ENCODE data around the gene TNFAIP2. TPM values are rescaled to one million over a fixed set of nuclear protein-coding genes. Genes with fewer than 3 reads are reported as not detected.
A peak's percentile ranks its signal among the peaks of the same experiment; 100 is the strongest.

TNFAIP2 gene
- total and polyA plus RNA-seq, 2 donors (not counting 3 experiments of a cell fraction or from before 2014, with no cell fraction given) = 31.6 to 42.7 TPM

- Histone ChIP-seq H4K20me1 (replicated peaks; ENCODE audit: control insufficient read depth, extremely low read depth, insufficient read depth, low read length) (no peaks in the 10 kb centered on the region), H3K27me3 (ENCODE audit: control insufficient read depth in 2 of 2, insufficient read depth in 2 of 2, low read length in 2 of 2) (no peaks in the 10 kb centered on the region), H3K4me1 (ENCODE audit: control insufficient read depth, extremely low read depth, insufficient read depth, low read length) (peaks cover 12% of the 10 kb centered on the region), H3K9ac (replicated peaks; ENCODE audit: extremely low read depth, insufficient read depth, low read length) (no peak overlapping the region), H2AFZ (ENCODE audit: low read depth, low read length) (no peak overlapping the region), H3K36me3 (ENCODE audit: control insufficient read depth in 2 of 2, extremely low read depth in 1 of 2, insufficient read depth in 2 of 2, low read length in 2 of 2) (peaks cover 0 to 28% of the 10 kb centered on the region in 2 experiments), H3K4me3 (replicated peaks in 1 of 3; ENCODE audit: insufficient read depth in 1 of 3, low read depth in 1 of 3, low read length in 3 of 3) (no peak overlapping the region), H3K9me1 (replicated peaks; ENCODE audit: control insufficient read depth, extremely low read depth, insufficient read depth, low read length) (no peaks in the 10 kb centered on the region), H3K9me3 (replicated peaks; ENCODE audit: control insufficient read depth, insufficient read depth, low read length) (no peaks in the 10 kb centered on the region), H3K4me2 (ENCODE audit: insufficient read depth, low read length) (no peak overlapping the region), H3K79me2 (ENCODE audit: control insufficient read depth, insufficient read depth, low read length) (no peaks in the 10 kb centered on the region), H3K27ac (ENCODE audit: insufficient read depth, low read depth, low read length) (no peak overlapping the region)
- dilution Hi-C loops (cut with MboI; ENCODE audit: extremely low pct_ligation_motif_present, low sequenced_read_pairs) (no loop called here), intact Hi-C loops (cut with micrococcal nuclease) (no loop called here)
- POLR2A ChIA-PET = no interaction called here
- peak; percentile 77 for TF ChIP-seq MAX (IDR thresholded peaks at IDR 0.05; ENCODE audit: insufficient read depth, insufficient read length)
- no peak for TF ChIP-seq GATA2 (IDR thresholded peaks at IDR 0.05; ENCODE audit: insufficient read depth, insufficient read length, low read depth, low read length)
- no peak for FAIRE-seq
- CTCF ChIA-PET = interaction anchor here (13.7 kb wide), 1 partner anchor 29 kb away, joined by 219 read pairs; no protein-coding TSS in a partner anchor
- DNase-seq (ENCODE audit: low read depth, low spot score) = no peak
- no TSS peak for BruUV-seq (replicated peaks)
Observed at GRCh38 chr14:103132381-103133209, 9.3 kb downstream of the TNFAIP2 start.

GRCh38 chr14:103133210-103134140 lies 10.2 kb downstream of the TNFAIP2 start:
- intact Hi-C loops (cut with micrococcal nuclease) (no loop called here), dilution Hi-C loops (cut with MboI; ENCODE audit: extremely low pct_ligation_motif_present, low sequenced_read_pairs) (no loop called here)
- H3K79me2 ChIP-seq (ENCODE audit: control insufficient read depth, insufficient read depth, low read length) = no peaks in the 10 kb centered on the region
- H3K9ac ChIP-seq (replicated peaks; ENCODE audit: extremely low read depth, insufficient read depth, low read length) = no peak overlapping the region
- H3K27me3 ChIP-seq (ENCODE audit: control insufficient read depth in 2 of 2, insufficient read depth in 2 of 2, low read length in 2 of 2) = peaks cover 0 to under 1% of the 10 kb centered on the region in 2 experiments
- no peak overlapping the region for H2AFZ ChIP-seq (ENCODE audit: low read depth, low read length)
- no TSS peak for BruUV-seq (replicated peaks)
- POLR2A ChIA-PET = no interaction called here
- TF ChIP-seq MAX (IDR thresholded peaks at IDR 0.05; ENCODE audit: insufficient read depth, insufficient read length) = no peak
- TF ChIP-seq FOS (IDR thresholded peaks at IDR 0.05; ENCODE audit: borderline replicate concordance, insufficient read depth, low read length) = no peak
- TF ChIP-seq JUN (IDR thresholded peaks at IDR 0.05; ENCODE audit: borderline replicate concordance, insufficient read depth, insufficient read length, low read depth) = no peak
- TF ChIP-seq CTCF (IDR thresholded peaks at IDR 0.05; ENCODE audit: extremely low read depth in 1 of 2, insufficient read depth in 1 of 2, low read depth in 1 of 2, low read length in 2 of 2) = no peak
- TF ChIP-seq EZH2 (IDR thresholded peaks at IDR 0.05; ENCODE audit: borderline replicate concordance, low read depth, low read length, severe bottlenecking) = no peak
- TF ChIP-seq POLR2AphosphoS5 (IDR thresholded peaks at IDR 0.05; ENCODE audit: insufficient read depth, low read depth, low read length) = no peak
- TF ChIP-seq GATA2 (IDR thresholded peaks at IDR 0.05; ENCODE audit: insufficient read depth, insufficient read length, low read depth, low read length) = no peak
- TF ChIP-seq POLR2A (IDR thresholded peaks at IDR 0.05; ENCODE audit: low read depth, low read length) = no peak
- no peak for TF ChIP-seq MYC (IDR thresholded peaks at IDR 0.05; ENCODE audit: low read depth, low read length)
- peaks cover 0 to 28% of the 10 kb centered on the region in 2 experiments for H3K36me3 ChIP-seq (ENCODE audit: control insufficient read depth in 2 of 2, extremely low read depth in 1 of 2, insufficient read depth in 2 of 2, low read length in 2 of 2)
- DNase-seq (ENCODE audit: low read depth, low spot score) (no peak), FAIRE-seq (no peak)
- H3K9me1 ChIP-seq (replicated peaks; ENCODE audit: control insufficient read depth, extremely low read depth, insufficient read depth, low read length) = no peaks in the 10 kb centered on the region
- no peak overlapping the region for H3K4me2 ChIP-seq (ENCODE audit: insufficient read depth, low read length)
- H3K27ac ChIP-seq (ENCODE audit: insufficient read depth, low read depth, low read length) = no peak overlapping the region
- peaks cover 9% of the 10 kb centered on the region for H3K4me1 ChIP-seq (ENCODE audit: control insufficient read depth, extremely low read depth, insufficient read depth, low read length)
- CTCF ChIA-PET = interaction anchor here (1.0 to 13.7 kb wide), 2 partner anchors 10 to 30 kb away, joined by 3 to 219 read pairs; partner anchors contain the start of gene TNFAIP2
- H3K9me3 ChIP-seq (replicated peaks; ENCODE audit: control insufficient read depth, insufficient read depth, low read length) = no peaks in the 10 kb centered on the region
- H4K20me1 ChIP-seq (replicated peaks; ENCODE audit: control insufficient read depth, extremely low read depth, insufficient read depth, low read length) = no peaks in the 10 kb centered on the region
- H3K4me3 ChIP-seq (replicated peaks in 1 of 3; ENCODE audit: insufficient read depth in 1 of 3, low read depth in 1 of 3, low read length in 3 of 3) = no peak overlapping the region
